ENCODE results near the gene SEMA6B.

DNA sequence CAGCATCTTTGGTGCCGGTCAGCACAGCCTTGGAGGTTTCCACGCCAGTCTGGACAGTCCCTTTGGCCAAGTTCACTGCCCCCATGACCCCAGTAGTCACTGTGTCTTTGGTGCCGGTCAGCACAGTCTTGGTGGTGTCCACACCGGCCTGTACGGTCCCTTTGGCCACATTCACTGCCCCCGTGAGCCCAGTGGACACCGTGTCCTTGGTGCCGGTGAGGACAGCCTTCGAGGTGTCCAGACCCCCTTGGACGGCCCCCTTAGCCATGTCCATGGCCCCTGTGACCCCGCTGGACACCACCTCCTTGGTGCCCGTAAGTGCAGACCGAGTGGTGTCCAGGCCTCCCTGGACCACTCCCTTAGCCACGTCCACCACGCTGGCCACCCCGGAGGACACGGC is 46.2 kb downstream of the SEMA6B start:
- TF ChIP-seq, protein P1, sequence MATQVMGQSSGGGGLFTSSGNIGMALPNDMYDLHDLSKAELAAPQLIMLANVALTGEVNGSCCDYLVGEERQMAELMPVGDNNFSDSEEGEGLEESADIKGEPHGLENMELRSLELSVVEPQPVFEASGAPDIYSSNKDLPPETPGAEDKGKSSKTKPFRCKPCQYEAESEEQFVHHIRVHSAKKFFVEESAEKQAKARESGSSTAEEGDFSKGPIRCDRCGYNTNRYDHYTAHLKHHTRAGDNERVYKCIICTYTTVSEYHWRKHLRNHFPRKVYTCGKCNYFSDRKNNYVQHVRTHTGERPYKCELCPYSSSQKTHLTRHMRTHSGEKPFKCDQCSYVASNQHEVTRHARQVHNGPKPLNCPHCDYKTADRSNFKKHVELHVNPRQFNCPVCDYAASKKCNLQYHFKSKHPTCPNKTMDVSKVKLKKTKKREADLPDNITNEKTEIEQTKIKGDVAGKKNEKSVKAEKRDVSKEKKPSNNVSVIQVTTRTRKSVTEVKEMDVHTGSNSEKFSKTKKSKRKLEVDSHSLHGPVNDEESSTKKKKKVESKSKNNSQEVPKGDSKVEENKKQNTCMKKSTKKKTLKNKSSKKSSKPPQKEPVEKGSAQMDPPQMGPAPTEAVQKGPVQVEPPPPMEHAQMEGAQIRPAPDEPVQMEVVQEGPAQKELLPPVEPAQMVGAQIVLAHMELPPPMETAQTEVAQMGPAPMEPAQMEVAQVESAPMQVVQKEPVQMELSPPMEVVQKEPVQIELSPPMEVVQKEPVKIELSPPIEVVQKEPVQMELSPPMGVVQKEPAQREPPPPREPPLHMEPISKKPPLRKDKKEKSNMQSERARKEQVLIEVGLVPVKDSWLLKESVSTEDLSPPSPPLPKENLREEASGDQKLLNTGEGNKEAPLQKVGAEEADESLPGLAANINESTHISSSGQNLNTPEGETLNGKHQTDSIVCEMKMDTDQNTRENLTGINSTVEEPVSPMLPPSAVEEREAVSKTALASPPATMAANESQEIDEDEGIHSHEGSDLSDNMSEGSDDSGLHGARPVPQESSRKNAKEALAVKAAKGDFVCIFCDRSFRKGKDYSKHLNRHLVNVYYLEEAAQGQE (IDR thresholded peaks at IDR 0.05; ENCODE audit: low read depth, low read length) = no peak
- TF ChIP-seq, protein P2, sequence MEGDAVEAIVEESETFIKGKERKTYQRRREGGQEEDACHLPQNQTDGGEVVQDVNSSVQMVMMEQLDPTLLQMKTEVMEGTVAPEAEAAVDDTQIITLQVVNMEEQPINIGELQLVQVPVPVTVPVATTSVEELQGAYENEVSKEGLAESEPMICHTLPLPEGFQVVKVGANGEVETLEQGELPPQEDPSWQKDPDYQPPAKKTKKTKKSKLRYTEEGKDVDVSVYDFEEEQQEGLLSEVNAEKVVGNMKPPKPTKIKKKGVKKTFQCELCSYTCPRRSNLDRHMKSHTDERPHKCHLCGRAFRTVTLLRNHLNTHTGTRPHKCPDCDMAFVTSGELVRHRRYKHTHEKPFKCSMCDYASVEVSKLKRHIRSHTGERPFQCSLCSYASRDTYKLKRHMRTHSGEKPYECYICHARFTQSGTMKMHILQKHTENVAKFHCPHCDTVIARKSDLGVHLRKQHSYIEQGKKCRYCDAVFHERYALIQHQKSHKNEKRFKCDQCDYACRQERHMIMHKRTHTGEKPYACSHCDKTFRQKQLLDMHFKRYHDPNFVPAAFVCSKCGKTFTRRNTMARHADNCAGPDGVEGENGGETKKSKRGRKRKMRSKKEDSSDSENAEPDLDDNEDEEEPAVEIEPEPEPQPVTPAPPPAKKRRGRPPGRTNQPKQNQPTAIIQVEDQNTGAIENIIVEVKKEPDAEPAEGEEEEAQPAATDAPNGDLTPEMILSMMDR (IDR thresholded peaks at IDR 0.05 in 2 of 3, conservative IDR thresholded peaks at IDR 0.05 in 1 of 3; ENCODE audit: control insufficient read depth in 2 of 3, extremely low read depth in 1 of 3, insufficient read depth in 1 of 3, low read depth in 3 of 3, low read length in 3 of 3) = no peak
- no peak for TF ChIP-seq HDAC2 (IDR thresholded peaks at IDR 0.05)
- no peak for TF ChIP-seq POLR2AphosphoS2 (IDR thresholded peaks at IDR 0.05; ENCODE audit: low read depth, low read length)
- no peak for TF ChIP-seq POLR2A (IDR thresholded peaks at IDR 0.05; ENCODE audit: low read depth, low read length)
- TF ChIP-seq EZH2 (IDR thresholded peaks at IDR 0.05; ENCODE audit: borderline replicate concordance, control insufficient read depth, low read depth, low read length) = no peak
- TF ChIP-seq, protein P3, sequence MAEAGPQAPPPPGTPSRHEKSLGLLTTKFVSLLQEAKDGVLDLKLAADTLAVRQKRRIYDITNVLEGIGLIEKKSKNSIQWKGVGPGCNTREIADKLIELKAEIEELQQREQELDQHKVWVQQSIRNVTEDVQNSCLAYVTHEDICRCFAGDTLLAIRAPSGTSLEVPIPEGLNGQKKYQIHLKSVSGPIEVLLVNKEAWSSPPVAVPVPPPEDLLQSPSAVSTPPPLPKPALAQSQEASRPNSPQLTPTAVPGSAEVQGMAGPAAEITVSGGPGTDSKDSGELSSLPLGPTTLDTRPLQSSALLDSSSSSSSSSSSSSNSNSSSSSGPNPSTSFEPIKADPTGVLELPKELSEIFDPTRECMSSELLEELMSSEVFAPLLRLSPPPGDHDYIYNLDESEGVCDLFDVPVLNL (IDR thresholded peaks at IDR 0.05; ENCODE audit: low read depth, low read length) = no peak
- no peak for TF ChIP-seq ZNF207 (IDR thresholded peaks at IDR 0.05; ENCODE audit: borderline replicate concordance)
- TF ChIP-seq BCL11A (IDR thresholded peaks at IDR 0.05; ENCODE audit: low read depth, low read length) = no peak

Measured in GM12878 (cell line).